NCI-H1092 (cell line): ENCODE measurements around the gene GRAMD2B.

Experiments
- DNase-seq: peaks from one replicate; lab custom pipeline; 2025; lab: John Stamatoyannopoulos, UW

The GRAMD2B gene

GRCh38 chr5:126542441-126542840 is 119.2 kb downstream of the GRAMD2B start:
- no peak for DNase-seq

GRCh38 chr5:126543009-126543408 is 119.8 kb downstream of the GRAMD2B start:
- DNase-seq: no peak

- DNase-seq: no peak
Observed at GRCh38 chr5:126543660-126544059, 120.5 kb downstream of the GRAMD2B start.
